Measurements from ENCODE around the gene UST. TPM values are rescaled to one million over a fixed set of nuclear protein-coding genes. Genes with fewer than 3 reads are reported as not detected.
A peak's percentile ranks its signal among the peaks of the same experiment; 100 is the strongest.

UST gene
- total RNA-seq, 1 experiment from 2014 or later: 10.0 TPM

GRCh38 chr6:148800536-148800935 lies 53.7 kb downstream of the UST start:
- Mint-ChIP-seq H3K4me3 (ENCODE audit: unreplicated experiment) (no peak overlapping the region), H3K4me1 (ENCODE audit: insufficient read depth, unreplicated experiment) (peaks cover 23% of the 10 kb centered on the region), H3K9me3 (ENCODE audit: unreplicated experiment) (no peaks in the 10 kb centered on the region), H3K36me3 (ENCODE audit: insufficient read depth, unreplicated experiment) (no peaks in the 10 kb centered on the region), H3K27me3 (ENCODE audit: insufficient read depth, unreplicated experiment) (no peaks in the 10 kb centered on the region), H3K27ac (ENCODE audit: low read depth, unreplicated experiment) (no peak overlapping the region)
- peak; percentile 85 for DNase-seq (ENCODE audit: unreplicated experiment)
- CTCF ChIA-PET: interaction anchor here (0.5 to 1.6 kb wide), 10 partner anchors 12 to 1066 kb away, joined by 3 to 6 read pairs (median 3); no protein-coding TSS in a partner anchor
- TF ChIP-seq CTCF (IDR thresholded peaks at IDR 0.05; ENCODE audit: unreplicated experiment): no peak
- intact Hi-C loops (cut with micrococcal nuclease): no loop called here
- no TSS peak for BruUV-seq (replicated peaks)
- POLR2A ChIA-PET: interaction anchor here (0.7 to 1.2 kb wide), 8 partner anchors 30 to 174 kb away, joined by 3 to 7 read pairs (median 4); no protein-coding TSS in a partner anchor

- Mint-ChIP-seq H3K9me3 (ENCODE audit: unreplicated experiment) (no peaks in the 10 kb centered on the region), H3K36me3 (ENCODE audit: insufficient read depth, unreplicated experiment) (no peaks in the 10 kb centered on the region), H3K27ac (ENCODE audit: low read depth, unreplicated experiment) (no peak overlapping the region), H3K4me1 (ENCODE audit: insufficient read depth, unreplicated experiment) (peaks cover 23% of the 10 kb centered on the region), H3K27me3 (ENCODE audit: insufficient read depth, unreplicated experiment) (no peaks in the 10 kb centered on the region), H3K4me3 (ENCODE audit: unreplicated experiment) (no peak overlapping the region)
- intact Hi-C loops (cut with micrococcal nuclease): no loop called here
- no peak for DNase-seq (ENCODE audit: unreplicated experiment)
- no peak for TF ChIP-seq CTCF (IDR thresholded peaks at IDR 0.05; ENCODE audit: unreplicated experiment)
- ChIA-PET CTCF (no interaction called here), POLR2A (no interaction called here)
- BruUV-seq (replicated peaks): no TSS peak
These were observed 57.1 kb downstream of the UST start for GRCh38 chr6:148803979-148804378.

- Mint-ChIP-seq H3K27ac (ENCODE audit: low read depth, unreplicated experiment) (no peak overlapping the region), H3K4me1 (ENCODE audit: insufficient read depth, unreplicated experiment) (peaks cover 9% of the 10 kb centered on the region), H3K36me3 (ENCODE audit: insufficient read depth, unreplicated experiment) (no peaks in the 10 kb centered on the region), H3K4me3 (ENCODE audit: unreplicated experiment) (no peak overlapping the region), H3K9me3 (ENCODE audit: unreplicated experiment) (no peaks in the 10 kb centered on the region), H3K27me3 (ENCODE audit: insufficient read depth, unreplicated experiment) (no peaks in the 10 kb centered on the region)
- no peak for DNase-seq (ENCODE audit: unreplicated experiment)
- ChIA-PET CTCF (interaction anchor here (0.6 kb wide), 1 partner anchor 28 kb away, joined by 3 read pairs; no protein-coding TSS in a partner anchor), POLR2A (no interaction called here)
- no TSS peak for BruUV-seq (replicated peaks)
- intact Hi-C loops (cut with micrococcal nuclease): no loop called here
- TF ChIP-seq CTCF (IDR thresholded peaks at IDR 0.05; ENCODE audit: unreplicated experiment): no peak
These were observed 58.9 kb downstream of the UST start for GRCh38 chr6:148805777-148806176.

GRCh38 chr6:148807784-148808183 lies 61.0 kb downstream of the UST start:
- DNase-seq (ENCODE audit: unreplicated experiment): no peak
- Mint-ChIP-seq H3K4me1 (ENCODE audit: insufficient read depth, unreplicated experiment) (peaks cover 9% of the 10 kb centered on the region), H3K27me3 (ENCODE audit: insufficient read depth, unreplicated experiment) (no peaks in the 10 kb centered on the region), H3K27ac (ENCODE audit: low read depth, unreplicated experiment) (no peak overlapping the region), H3K4me3 (ENCODE audit: unreplicated experiment) (no peak overlapping the region), H3K36me3 (ENCODE audit: insufficient read depth, unreplicated experiment) (no peaks in the 10 kb centered on the region), H3K9me3 (ENCODE audit: unreplicated experiment) (no peaks in the 10 kb centered on the region)
- CTCF ChIA-PET: interaction anchor here (0.5 kb wide), 1 partner anchor 21 kb away, joined by 3 read pairs; no protein-coding TSS in a partner anchor
- TF ChIP-seq CTCF (IDR thresholded peaks at IDR 0.05; ENCODE audit: unreplicated experiment): no peak
- intact Hi-C loops (cut with micrococcal nuclease): no loop called here
- BruUV-seq (replicated peaks): no TSS peak
- POLR2A ChIA-PET: no interaction called here

All from MCF 10A (cell line).